RWPE1 (cell line): ENCODE results near the gene HTT-AS.

Experiments used
- CTCF ChIA-PET: fragments of 350-600 bp; sonication (Branson Sonifier 250); formaldehyde crosslinking; extraction: SDS; loops from one replicate; lab custom pipeline; 2021; lab: Yijun Ruan, JAX
- POLR2A ChIA-PET: fragments of 400-600 bp; formaldehyde crosslinking; extraction: SDS; loops from one replicate; lab custom pipeline; 2020; ENCODE audit warnings: antibody characterized with exemption; ENCODE audit not compliant: low non-redundant PET; lab: Yijun Ruan, JAX
- DNase-seq: peaks from one replicate; pipeline ENCODE4 v3.0.0; 2012; ENCODE audit warnings: low spot score
- H3K27ac ChIP-seq: fragments of 450-650 bp; 2 replicates; pipeline ENCODE4 v1.5.1; 2017
- TF ChIP-seq, protein P1 (sequence below): fragments of 450-650 bp; conservative IDR thresholded peaks from 2 replicates; pipeline ENCODE4 v1.5.1; 2017; ENCODE audit warnings: low read depth, mild to moderate bottlenecking

Gene HTT-AS

GRCh38 chr4:3118312-3118711, 44.0 kb upstream of the HTT-AS start:
- TF ChIP-seq, protein P1, sequence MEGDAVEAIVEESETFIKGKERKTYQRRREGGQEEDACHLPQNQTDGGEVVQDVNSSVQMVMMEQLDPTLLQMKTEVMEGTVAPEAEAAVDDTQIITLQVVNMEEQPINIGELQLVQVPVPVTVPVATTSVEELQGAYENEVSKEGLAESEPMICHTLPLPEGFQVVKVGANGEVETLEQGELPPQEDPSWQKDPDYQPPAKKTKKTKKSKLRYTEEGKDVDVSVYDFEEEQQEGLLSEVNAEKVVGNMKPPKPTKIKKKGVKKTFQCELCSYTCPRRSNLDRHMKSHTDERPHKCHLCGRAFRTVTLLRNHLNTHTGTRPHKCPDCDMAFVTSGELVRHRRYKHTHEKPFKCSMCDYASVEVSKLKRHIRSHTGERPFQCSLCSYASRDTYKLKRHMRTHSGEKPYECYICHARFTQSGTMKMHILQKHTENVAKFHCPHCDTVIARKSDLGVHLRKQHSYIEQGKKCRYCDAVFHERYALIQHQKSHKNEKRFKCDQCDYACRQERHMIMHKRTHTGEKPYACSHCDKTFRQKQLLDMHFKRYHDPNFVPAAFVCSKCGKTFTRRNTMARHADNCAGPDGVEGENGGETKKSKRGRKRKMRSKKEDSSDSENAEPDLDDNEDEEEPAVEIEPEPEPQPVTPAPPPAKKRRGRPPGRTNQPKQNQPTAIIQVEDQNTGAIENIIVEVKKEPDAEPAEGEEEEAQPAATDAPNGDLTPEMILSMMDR: no peak

DNA sequence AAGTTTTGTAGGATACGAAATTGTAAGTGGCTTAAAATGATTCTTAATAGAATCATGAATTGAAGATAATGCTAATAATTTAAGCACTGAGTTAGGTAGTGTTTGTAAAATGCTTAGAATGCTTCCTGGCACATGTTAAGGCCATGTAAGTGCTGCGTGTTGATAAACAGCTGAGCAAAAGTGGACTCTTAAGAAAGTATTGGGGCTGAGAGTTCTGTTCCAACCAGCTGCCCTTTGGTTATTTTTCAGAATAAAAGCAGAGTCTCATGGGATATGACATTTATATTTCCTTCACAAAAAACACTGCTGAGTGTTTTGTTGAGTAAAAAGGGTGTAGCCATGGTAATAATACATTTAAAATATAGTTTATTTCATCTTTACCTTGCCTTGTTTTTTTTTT, 42.6 kb upstream of the HTT-AS start:
- CTCF ChIA-PET: no interaction called here
- POLR2A ChIA-PET: no interaction called here

More at GRCh38 chr4:3118312-3118711, 44.0 kb upstream of the HTT-AS start:
- H3K27ac ChIP-seq: no peak overlapping the region
- ChIA-PET POLR2A (no interaction called here), CTCF (no interaction called here)
- DNase-seq: no peak

GRCh38 chr4:3115637-3116270, 41.4 kb upstream of the HTT-AS start:
- H3K27ac ChIP-seq: no peak overlapping the region
- ChIA-PET CTCF (interaction anchor here (0.6 kb wide), 1 partner anchor 15 kb away, joined by 4 read pairs; no protein-coding TSS in a partner anchor), POLR2A (no interaction called here)
- no peak for DNase-seq
- TF ChIP-seq, protein P1: no peak

More for the DNA sequence above, 42.6 kb upstream of the HTT-AS start:
- TF ChIP-seq, protein P1: no peak
- no peak overlapping the region for H3K27ac ChIP-seq
- no peak for DNase-seq

DNA sequence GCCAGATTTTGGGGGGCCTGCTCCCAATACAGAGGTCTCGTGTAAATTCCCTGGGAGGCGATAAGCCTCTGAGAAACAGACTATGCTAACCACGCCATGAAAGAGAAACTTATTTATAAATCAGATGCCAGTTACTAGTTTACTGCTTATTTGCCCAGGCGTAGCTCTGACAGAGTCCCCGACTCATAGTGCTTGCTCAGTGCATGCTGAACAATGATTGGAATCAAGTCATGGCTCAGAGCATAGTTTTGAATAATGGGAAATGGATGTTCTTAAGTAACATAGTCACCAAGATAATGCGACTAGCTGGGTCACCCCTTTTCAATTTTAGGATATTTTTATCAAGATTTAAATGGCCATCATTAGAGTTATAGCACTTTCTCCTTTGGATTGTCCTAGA, 40.0 kb upstream of the HTT-AS start:
- POLR2A ChIA-PET: no interaction called here
- CTCF ChIA-PET: no interaction called here
- TF ChIP-seq, protein P1: no peak
- DNase-seq: no peak
- no peak overlapping the region for H3K27ac ChIP-seq

DNA sequence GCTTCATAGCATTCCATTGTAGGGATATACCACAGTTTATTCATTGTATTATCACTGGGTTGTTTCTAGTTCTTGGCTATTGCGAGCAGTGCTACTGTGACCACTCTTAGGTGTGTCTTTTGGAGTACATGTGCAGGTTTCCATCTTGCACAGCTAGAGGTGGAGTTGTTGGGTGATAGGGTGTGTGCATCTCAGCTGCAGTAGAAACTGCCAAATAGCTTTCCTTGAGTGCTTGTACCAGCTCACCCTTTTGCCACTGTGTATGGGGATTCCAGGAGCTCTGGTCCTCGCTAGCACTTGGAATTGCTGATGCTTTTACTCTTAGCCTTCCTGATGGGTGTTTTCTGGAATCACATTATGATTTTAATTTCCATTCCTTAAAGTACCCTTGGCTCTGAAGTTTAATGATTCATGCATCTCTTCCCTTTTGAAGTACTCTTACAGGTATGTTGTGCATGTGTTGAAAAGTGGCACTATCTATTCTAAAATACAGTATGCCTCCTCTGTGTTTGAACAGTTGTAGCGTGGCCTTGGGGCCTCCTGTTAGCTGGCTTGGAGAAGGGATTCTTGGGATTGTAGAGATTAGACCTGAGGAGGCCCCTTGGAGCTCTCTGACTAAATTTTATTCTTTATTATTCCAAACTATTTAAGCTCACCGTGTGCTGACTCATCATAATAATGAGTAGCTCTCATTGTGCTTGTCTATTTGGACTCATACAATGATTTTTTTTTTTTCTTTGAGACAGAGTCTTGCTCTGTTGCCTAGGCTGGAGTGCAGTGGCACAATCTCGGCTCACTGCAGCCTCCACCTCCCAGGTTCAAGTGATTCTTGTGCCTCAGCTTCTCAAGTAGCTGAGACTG, 38.5 kb upstream of the HTT-AS start:
- TF ChIP-seq, protein P1: no peak
- CTCF ChIA-PET: no interaction called here
- POLR2A ChIA-PET: no interaction called here

DNA sequence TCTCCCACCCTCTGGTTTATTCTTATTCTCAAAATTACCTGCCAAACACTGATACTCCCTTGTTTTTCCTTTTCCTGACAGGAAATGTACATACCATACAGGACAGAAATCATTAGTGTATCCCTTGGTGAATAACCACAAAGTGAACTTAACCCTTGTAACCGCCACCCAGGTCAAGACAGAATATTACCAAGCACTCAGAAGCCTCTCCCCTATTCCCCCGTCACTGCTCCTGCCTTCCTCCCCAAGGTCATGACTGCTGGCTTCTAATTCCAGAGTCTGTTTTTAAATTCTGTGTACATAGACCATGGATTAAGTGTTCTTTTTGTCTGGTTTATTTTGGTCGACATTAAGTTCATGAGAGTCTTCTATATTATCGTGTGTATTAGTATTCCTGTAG, 37.9 kb upstream of the HTT-AS start:
- DNase-seq: no peak
- H3K27ac ChIP-seq: no peak overlapping the region
- CTCF ChIA-PET: no interaction called here
- POLR2A ChIA-PET: no interaction called here
- TF ChIP-seq, protein P1: no peak

More for the DNA sequence above, 38.5 kb upstream of the HTT-AS start:
- DNase-seq: no peak
- no peak overlapping the region for H3K27ac ChIP-seq
